HG03103 (cell line): ENCODE measurements around the gene TAS2R41.

Experiments
- ATAC-seq: cut with Tn5 transposase; IDR thresholded peaks from one replicate; pipeline ENCODE4 v1.9.1; 2021; ENCODE audit warnings: low read depth; ENCODE audit not compliant: unreplicated experiment

Gene TAS2R41, protein sequence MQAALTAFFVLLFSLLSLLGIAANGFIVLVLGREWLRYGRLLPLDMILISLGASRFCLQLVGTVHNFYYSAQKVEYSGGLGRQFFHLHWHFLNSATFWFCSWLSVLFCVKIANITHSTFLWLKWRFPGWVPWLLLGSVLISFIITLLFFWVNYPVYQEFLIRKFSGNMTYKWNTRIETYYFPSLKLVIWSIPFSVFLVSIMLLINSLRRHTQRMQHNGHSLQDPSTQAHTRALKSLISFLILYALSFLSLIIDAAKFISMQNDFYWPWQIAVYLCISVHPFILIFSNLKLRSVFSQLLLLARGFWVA

DNA sequence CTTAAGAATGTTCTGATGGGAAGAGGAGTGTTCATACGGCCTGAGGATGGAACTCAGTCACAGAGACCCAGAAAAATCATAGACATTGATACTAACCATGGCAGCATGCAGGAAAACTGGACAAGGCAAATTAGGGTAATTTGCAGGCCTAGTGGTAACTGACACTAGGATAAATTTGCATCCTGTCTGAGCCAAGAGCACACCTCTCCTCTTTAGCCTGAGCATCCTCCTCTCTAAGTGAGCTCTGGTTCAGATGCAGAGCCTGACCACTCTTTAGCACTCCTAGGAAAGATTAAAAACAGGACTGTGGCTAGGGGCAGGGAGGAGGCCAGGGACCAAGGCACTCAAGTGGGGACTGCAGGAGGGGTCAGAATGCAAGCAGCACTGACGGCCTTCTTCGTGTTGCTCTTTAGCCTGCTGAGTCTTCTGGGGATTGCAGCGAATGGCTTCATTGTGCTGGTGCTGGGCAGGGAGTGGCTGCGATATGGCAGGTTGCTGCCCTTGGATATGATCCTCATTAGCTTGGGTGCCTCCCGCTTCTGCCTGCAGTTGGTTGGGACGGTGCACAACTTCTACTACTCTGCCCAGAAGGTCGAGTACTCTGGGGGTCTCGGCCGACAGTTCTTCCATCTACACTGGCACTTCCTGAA lies at the start of gene TAS2R41:
TAS2R41 (plus strand) TSS at position 373 of the 650 bp plus-strand sequence; CDS start at position 373, 0 bp downstream.
- ATAC-seq: no peak

DNA sequence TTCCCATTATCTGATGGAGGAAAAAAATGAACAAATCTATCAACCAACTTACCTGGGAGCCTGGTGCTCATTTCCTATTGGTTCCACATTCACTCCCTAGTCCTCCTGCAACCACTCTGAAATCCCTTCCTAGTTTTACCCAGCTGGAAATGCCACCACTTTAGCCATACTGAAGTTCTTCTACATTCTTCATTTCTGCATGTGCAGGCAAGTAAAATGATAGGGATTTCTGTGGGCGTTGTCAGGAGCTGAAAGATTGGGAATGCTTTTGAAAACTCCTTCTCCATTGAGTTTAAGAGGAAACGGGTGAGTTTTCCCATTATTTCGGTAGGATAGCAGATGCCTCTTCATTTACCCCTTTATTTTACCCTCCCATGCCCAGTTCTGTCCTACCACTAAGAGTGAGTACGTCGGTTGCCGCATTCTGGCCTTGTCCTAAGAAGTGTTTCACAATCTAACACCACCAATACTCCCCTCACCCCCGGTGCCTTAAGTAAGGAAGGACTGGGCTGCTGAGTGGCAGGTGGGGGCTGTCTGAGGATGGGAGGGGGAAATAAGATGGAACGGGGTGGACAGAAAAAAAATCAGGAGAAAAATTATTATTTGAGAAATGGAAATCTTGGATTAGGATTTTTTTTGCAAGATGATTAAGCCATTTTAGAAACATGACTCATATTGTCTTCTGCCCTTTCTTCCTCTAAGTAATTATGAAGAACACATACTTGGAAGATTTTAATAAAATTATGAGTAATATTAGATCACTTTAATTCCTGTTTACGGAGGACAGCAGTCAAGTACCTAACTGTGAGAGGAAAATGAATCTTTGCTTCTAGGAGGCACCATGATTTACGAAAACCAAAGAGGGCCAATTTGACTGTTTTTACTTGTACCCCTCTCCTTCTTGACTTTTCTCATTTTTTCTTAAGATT lies 47.6 kb upstream of the TAS2R41 start:
- no peak for ATAC-seq

DNA sequence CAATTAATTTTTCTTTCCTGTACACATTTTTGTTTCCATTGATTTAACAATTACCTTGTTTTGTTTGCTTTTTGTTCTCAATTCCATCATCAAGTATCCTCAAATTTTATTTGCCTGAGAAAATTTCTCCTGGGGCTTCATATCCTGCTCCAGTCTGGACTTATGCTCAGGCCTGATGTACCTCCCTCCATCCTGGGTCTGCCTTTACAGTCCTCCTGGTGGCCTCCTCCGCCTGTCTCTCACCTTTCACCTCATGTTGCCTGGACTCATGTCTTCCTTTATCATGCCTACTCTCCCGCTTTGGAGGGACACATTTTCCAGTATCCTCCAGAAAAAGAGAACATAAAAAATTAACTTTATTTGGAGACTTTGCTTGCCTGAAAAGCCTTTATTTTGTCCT lies 46.6 kb upstream of the TAS2R41 start:
- no peak for ATAC-seq

DNA sequence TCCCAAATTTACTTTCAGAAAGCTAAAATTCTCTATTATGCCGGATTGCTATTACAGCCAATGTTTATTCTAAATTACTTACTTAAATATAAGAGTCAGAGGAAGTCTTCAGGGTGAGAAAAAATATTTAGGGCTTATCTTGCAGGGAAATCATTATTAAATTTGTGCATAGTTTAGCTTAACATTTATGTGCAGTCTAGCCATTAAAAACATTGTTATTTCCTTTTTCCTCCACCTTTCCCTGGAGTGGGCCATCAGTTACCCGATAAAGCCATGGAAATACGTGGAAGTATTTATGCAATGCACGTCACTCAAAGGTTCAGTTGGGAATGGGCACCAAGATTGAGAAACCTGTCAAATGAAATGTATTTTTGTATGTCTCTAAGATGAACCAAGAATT lies 43.9 kb upstream of the TAS2R41 start:
- no peak for ATAC-seq

DNA sequence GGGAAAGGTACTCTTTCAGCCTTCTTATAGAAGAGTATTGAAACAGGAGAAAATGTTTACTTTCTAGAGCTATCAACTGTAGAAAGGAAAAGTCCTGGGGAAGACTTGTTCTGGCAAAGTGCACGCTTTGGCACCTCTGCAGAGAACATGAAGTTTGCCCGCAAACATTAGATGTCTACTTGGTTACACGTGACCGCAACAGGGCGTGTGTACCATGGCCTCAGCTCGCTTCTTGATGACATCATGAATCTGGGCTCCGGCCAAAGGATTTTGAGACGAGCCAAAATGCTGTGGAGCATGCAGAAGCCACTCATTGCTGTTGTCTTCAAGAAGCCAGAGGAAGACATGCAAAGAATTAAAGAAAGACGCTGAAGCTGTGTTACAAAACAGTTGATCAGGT lies 43.0 kb upstream of the TAS2R41 start:
- ATAC-seq: no peak

DNA sequence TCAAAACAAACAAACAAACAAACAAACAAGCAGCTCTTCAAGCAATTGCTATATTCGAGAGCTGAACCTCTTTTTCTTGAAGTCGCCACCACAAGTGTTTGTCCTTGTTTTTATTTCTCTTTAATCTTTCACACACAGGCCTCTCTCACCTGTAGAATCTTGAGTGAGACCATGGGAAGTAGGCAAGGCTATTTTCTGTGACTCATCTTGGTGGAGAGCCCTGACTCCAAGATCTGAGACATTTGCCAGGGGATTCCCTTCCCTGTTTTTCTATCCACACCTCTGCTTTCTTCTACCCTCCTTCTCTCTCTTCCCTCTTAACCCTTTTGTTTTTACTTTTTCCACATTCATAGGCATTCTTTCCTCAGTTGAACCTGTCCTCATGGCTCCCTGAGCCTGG lies 42.4 kb upstream of the TAS2R41 start:
- ATAC-seq: no peak

DNA sequence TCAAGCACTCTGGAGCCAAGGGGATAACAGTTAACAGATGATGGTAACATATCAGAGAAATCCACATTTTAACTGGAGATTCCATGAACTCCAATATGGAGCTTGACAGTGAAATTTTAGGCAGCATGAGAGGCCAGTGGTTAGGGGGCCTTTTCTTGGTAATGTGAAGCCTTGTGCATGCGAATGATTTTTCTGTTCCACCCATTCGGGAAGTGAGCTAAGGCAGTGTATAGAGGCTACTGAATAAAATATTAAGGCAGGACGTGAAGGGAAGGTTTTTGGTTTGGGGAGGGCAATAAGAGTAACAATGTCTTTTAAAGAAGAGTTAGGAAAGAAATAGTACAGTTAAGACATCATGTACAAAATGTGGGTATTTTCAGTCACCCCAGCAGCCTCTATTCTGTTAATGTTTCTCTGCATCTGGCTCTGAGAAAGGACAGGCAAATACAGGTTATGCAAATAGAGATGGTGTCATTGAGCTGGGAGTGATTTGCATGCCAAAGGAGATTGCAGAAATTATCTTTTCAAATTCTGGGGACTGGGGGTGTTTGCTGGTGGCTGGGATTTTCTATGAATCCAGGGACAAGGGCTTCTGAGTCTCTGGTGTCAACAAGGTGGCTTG lies 41.2 kb upstream of the TAS2R41 start:
- no peak for ATAC-seq

DNA sequence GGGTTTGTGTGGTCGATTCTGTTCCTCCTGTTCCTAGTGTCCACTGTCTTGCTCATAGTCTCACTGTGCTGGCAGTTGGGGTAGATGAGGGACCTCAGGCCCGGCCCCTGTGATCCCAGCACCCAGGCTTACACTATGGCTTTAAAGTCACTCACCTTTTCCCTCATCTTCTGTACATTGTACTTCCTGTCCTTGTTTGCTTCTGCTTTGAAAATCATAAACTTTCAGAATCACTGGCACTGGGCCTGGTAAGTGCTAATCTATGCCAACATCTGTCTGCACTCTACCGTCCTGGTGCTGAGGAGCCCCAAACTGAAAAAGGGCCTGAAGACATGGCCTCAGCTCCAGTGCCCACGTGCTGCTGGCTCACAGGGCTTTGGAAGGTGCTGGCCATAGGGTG lies 40.1 kb upstream of the TAS2R41 start:
- ATAC-seq: no peak

DNA sequence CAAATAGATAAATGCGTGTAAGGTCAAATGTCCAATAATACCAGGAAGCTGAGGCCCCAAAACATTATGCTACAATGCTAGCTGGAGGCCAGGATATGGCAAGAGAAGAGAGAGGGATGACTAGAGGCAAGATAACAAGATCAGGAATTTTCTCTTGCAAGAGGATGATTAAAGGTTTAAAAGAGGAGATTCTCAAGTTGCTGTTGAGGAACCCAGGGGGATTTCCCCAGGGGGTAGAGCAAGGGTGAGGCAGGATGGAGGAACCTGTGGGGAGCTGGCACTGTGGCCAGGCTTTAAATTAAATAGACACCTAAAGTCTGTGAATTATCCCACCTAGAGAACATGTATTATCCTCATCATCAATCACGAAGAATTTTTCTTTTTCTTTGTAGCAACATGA lies 37.8 kb upstream of the TAS2R41 start:
- ATAC-seq: no peak

DNA sequence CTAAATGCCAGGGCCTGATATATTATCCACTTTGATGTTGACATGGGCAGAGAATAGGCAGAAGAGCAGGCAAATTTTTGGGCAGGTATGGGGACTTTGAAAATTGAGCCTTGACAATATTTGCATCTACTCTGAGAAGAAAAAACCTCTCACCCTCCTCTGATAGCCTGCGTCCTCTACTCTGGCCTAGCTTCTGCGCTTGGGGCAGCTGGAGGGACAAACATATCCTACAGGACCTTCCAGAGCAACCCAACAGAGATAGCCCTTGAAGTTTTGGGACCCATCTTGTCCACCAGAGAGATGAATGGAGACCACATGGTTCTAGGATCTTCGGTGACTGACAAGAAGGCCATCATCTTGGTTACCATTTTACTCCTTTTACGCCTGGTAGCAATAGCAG lies 34.5 kb upstream of the TAS2R41 start, which contains the start of gene TAS2R60:
TAS2R60 (plus strand) TSS at position 301 of the 400 bp plus-strand sequence; CDS start at position 301, 0 bp downstream.
- no peak for ATAC-seq

DNA sequence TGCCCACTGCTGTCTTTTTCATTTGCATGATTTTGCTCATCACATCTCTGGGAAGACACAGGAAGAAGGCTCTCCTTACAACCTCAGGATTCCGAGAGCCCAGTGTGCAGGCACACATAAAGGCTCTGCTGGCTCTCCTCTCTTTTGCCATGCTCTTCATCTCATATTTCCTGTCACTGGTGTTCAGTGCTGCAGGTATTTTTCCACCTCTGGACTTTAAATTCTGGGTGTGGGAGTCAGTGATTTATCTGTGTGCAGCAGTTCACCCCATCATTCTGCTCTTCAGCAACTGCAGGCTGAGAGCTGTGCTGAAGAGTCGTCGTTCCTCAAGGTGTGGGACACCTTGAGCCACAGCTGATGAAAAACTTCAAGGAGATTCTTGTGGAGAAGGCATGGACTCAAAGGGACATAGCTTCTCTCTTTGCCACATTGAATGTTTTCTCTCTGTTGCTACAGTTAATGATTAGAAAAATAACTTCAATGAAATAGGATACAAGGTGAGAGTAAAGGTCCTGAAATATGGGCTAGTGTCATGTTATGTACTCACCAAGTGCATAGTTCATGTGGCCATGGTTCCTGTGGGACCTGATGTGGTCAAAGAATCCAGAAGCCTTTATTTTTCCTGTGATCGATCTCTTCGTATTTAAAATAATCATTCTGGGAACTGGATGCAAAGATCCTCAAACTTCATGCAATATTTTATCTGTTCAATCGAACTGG lies 33.5 kb upstream of the TAS2R41 start:
- ATAC-seq: no peak

DNA sequence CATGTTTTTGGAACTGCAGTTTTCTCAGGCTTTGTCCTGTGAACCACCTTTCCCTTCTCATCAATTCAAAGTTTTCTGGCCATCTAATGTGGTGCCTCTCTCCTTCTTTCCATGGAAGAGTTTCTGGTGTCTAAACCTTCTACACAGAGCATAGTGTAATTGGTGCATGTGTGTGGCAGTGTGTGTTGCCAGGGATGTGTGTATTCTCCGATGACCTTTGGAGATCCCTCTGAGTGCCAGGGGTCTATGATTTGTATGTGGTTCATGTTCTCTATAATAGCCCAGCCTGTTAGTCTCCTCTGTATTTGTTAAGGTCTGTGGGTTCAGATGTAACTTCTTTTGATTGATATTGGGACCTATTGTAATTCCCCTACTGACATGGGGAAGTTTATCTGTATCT lies 32.9 kb upstream of the TAS2R41 start:
- no peak for ATAC-seq

DNA sequence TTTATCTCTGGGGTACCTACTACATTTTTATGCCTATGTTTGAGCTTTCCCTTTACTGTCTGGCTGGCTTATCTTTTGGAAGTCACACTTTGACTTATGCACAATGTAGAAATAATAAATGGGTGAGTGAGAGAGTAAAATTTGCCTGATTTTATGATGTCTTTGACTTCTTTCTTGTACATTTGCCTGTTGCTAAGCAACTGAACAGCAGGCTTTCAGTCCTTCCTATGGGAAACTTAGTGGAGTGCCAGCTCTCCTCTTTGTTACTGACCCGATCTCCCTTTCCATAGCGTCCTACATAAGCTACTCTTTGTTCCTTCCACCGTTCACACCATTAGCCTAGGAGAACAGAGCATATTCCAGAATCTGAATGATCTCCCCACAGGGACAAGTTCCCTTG lies 30.2 kb upstream of the TAS2R41 start:
- no peak for ATAC-seq

DNA sequence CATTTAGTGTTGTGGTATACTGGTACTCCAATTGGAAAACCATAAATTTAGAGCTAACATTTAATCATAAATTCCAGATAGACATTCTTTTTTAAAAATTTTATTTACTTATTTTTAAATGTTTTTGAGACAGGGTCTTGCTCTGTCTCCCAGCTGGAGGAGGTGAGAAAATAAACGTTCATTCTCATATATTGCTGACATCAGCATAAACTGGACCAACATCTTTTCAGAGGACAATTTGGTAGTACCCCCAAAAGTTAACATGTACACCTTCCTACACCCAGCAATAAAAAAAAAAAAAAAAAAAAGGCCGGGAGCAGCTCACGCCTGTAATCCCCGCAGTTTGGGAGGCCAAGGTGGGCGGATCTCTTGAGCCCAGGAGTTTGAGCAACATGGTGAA lies 29.2 kb upstream of the TAS2R41 start:
- ATAC-seq: no peak

DNA sequence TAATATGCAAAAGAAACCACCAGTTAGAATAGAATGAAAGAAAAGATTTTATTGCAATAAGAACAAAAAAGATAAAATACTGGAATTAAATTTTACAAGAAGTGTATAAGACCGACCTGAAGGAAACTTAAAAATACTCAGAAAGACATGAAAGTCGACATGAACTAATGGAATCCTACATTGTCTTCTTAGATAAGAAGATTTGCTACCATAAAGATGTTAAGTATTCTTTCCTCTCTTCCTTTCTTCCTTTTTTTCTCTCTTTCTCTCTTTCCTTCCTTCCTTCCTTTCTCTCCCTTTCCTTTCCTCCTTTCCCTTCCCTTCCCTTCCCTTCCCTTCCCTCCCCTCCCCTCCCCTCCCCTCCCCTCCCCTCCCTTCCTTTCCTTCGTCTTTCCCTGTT lies 27.9 kb upstream of the TAS2R41 start:
- ATAC-seq: no peak

DNA sequence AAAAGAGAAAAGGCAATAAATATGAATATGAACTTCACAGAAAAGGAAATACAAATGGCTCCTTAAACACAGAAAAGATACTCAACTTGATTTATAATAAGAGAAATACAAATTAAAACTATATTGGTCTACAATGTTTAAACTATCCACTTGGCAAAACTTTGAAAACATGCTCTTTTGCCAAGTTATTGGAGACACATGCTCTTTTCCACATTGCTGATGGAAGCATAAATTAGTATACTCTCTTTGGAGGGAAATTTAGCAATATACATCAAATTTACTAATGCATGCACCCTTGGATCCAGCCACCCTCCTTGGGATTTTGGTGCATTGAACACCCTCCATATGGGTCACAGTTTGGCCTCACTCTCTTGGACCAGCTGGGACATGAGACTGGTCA lies 26.6 kb upstream of the TAS2R41 start:
- no peak for ATAC-seq

DNA sequence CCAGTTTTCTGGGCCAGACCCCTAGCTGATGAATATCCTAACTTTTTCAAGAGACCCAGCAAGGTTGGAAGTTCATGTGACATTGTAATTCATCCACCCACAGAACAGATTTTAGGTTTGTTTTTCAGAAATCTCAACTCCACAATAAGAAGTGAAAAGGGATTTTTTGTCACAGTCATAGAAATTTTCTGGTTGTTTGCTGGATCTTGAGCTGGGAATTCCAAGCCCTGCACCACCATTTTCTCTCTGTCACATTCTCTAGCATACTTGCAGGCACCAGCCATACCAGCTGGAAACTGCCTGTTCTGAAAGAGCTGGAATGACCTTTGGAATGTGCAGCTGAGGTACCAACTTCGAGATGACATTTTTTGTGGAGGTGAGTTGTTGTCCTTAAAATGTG lies 25.9 kb upstream of the TAS2R41 start:
- ATAC-seq: no peak

DNA sequence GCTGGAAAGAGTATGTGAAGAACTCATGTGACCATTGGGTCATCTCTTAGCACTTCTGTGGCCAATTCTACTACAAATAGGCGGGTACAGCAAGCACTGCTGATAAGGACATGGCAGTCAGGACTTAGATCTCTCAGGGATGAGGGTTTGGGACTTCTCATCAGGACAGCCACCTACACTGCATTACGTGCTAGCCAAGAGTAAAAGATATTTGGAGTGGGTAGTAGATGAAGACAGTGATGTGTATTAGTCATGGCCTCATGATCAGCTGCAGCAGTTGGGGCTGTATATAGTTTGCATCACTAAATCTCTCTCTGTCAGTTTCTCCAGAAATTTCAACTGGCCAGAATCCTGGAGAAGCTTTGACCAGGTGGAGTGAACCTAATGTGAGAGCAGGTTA lies 25.2 kb upstream of the TAS2R41 start:
- no peak for ATAC-seq

DNA sequence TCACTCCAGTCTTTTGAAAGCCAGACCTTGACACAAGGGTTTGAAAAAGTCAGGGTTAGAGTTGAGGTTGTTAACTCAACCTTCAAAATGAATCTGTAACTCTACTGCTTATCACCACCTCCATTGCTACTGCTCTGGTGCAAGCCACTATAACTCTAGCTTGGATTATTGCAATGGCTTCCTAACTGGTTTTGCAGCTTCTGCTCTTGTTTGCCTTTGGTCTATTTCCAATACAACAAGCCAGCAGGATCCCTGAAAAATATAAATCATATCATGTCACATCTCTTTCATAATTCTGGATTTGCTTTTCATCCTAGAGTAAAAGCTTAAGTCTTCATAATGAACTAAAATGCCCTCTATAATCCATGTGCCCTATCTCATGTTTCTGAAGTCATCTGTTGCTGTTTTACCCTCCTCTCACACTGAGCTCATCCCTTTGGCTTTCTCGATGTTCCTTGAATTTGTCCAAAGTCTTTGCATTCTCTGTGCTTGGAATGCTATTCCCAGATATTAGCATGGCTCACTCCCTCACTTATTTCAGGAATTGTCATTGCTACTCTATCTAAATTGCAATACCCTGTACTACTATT lies 23.5 kb upstream of the TAS2R41 start:
- ATAC-seq: no peak

DNA sequence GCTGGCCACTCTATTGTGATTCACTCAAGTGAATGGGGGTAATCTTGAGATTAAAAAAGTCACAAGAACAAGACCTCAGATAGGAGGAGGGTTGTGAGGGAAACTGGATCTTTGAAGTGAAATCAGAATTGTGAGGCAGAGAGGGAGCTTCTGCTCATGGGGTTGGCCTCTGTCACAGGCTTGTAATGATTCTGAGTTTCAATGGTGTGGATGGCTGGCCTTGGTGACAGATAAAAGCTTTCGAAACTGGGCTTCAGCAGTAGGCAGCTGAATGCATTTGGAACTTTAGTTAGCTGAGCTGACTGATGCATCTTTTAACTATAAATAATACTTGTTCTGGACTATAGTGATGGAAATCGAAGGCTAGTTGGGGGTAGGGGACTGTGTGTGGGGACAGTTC lies 22.2 kb upstream of the TAS2R41 start:
- no peak for ATAC-seq
